Activated T-helper 17 cell treated with anti-CD3 and anti-CD28 coated beads, Interleukin-2, amount 50 U/mL, for 72 hours (primary cell): ENCODE measurements around the gene SEMA6B. TPM values are rescaled to one million over a fixed set of nuclear protein-coding genes. Genes with fewer than 3 reads are reported as not detected.
"Not testable (repeated sequence)": the region's sequence is repeated elsewhere in the genome, so short reads cannot be mapped to it uniquely, and the experiment has no call there.

Experiments used
- ATAC-seq: fragments of 150-1000 bp; cut with Tn5 transposase; replicated peaks from 2 replicates; pipeline ENCODE4 v1.10.0; 2021; ENCODE audit warnings: mild to moderate bottlenecking, moderate library complexity
- H3K27ac Mint-ChIP-seq: one replicate; pipeline ENCODE4 v1.8.0; 2022; ENCODE audit warnings: mixed read lengths
- H3K27me3 Mint-ChIP-seq: one replicate; pipeline ENCODE4 v1.8.0; 2022; ENCODE audit warnings: mixed read lengths
- H3K36me3 Mint-ChIP-seq: one replicate; pipeline ENCODE4 v1.8.0; 2022; ENCODE audit warnings: low read depth, mild to moderate bottlenecking, mixed read lengths
- H3K4me1 Mint-ChIP-seq: one replicate; pipeline ENCODE4 v1.8.0; 2022; ENCODE audit warnings: mixed read lengths
- H3K4me3 Mint-ChIP-seq: one replicate; pipeline ENCODE4 v1.8.0; 2022; ENCODE audit warnings: mild to moderate bottlenecking, mixed read lengths
- H3K9me3 Mint-ChIP-seq: one replicate; pipeline ENCODE4 v1.8.0; 2022; ENCODE audit warnings: mixed read lengths
- total RNA-seq, 2 donors: library from RNA; stranded (reverse); gene quantifications; one replicate each; pipeline ENCODE4 v1.2.3, GENCODE V29; 2022

SEMA6B gene
- total RNA-seq, 2 donors from 2014 or later: 0.05 TPM; not detected in 1

GRCh38 chr19:4570916-4571304 is 11.4 kb upstream of the SEMA6B start:
- no peak for ATAC-seq
- no peak overlapping the region for H3K27ac Mint-ChIP-seq
- H3K27me3 Mint-ChIP-seq: peaks cover 10% of the 10 kb centered on the region
- no peak overlapping the region for H3K4me3 Mint-ChIP-seq
- H3K4me1 Mint-ChIP-seq: no peaks in the 10 kb centered on the region
- no peaks in the 10 kb centered on the region for H3K36me3 Mint-ChIP-seq
- no peaks in the 10 kb centered on the region for H3K9me3 Mint-ChIP-seq

GRCh38 chr19:4570402-4570801 is 10.9 kb upstream of the SEMA6B start:
- Mint-ChIP-seq H3K27ac (peak overlapping the region; percentile 39), H3K4me1 (no peaks in the 10 kb centered on the region)

DNA sequence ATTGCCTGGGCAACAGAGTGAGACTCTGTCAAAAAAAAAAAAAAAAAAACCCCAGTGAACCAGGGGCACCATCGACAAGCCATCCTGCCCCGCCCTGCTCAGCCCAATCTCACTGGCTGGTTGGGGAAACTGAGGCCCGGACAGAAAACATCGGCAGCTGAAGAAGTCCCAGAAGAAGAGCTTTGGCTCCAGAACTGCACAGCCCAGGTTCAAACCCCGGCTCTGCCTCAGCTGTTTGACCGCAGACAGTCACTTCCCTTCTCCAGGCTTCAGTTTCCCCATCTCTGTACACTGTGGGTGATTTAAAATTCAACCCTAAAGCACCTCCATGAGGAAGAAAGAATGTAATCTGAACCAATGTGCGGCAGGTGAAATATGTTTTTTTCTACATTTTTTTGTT is 9.4 kb upstream of the SEMA6B start:
- H3K27me3 Mint-ChIP-seq: peaks cover 8% of the 10 kb centered on the region
- H3K4me1 Mint-ChIP-seq: no peaks in the 10 kb centered on the region
- no peaks in the 10 kb centered on the region for H3K36me3 Mint-ChIP-seq
- ATAC-seq: no peak
- no peak overlapping the region for H3K27ac Mint-ChIP-seq
- no peak overlapping the region for H3K4me3 Mint-ChIP-seq
- no peaks in the 10 kb centered on the region for H3K9me3 Mint-ChIP-seq

More at GRCh38 chr19:4570402-4570801, 10.9 kb upstream of the SEMA6B start:
- H3K36me3 Mint-ChIP-seq: no peaks in the 10 kb centered on the region
- ATAC-seq: no peak
- peaks cover 8% of the 10 kb centered on the region for H3K27me3 Mint-ChIP-seq
- H3K9me3 Mint-ChIP-seq: no peaks in the 10 kb centered on the region
- H3K4me3 Mint-ChIP-seq: no peak overlapping the region

DNA sequence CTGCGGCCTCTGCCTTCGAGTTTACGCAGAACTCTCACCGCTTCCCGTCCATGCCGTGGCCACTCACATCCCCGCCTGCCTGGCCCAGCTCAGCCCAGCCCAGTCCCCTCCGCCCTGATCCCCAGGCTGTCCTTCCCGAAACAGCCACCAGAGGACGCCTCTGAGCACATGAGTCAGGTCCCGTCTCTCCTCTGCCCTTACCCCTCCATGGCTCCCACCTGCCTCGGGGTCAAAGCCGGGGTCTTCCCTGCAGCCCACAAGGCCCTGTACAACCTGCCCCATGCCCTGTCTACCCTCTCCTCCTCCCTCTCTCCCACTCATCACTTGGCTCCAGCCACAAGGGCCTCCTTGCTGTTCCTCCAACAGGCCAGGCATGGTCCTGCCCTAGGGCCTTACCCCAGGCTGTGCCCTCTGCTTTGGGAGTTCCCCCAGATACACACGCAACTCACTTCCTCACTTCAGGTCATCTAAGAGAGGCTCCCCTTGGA is 8.1 kb upstream of the SEMA6B start:
- H3K4me3 Mint-ChIP-seq: no peak overlapping the region
- H3K4me1 Mint-ChIP-seq: no peaks in the 10 kb centered on the region
- H3K27ac Mint-ChIP-seq: no peak overlapping the region
- peak; percentile 73 for ATAC-seq
- peaks cover 8% of the 10 kb centered on the region for H3K27me3 Mint-ChIP-seq
- no peaks in the 10 kb centered on the region for H3K9me3 Mint-ChIP-seq
- no peaks in the 10 kb centered on the region for H3K36me3 Mint-ChIP-seq

GRCh38 chr19:4566402-4567051 is 7.0 kb upstream of the SEMA6B start:
- peaks cover 8% of the 10 kb centered on the region for H3K27me3 Mint-ChIP-seq
- H3K9me3 Mint-ChIP-seq: no peaks in the 10 kb centered on the region
- H3K4me1 Mint-ChIP-seq: no peaks in the 10 kb centered on the region
- no peak overlapping the region for H3K27ac Mint-ChIP-seq
- H3K36me3 Mint-ChIP-seq: no peaks in the 10 kb centered on the region
- no peak for ATAC-seq
- no peak overlapping the region for H3K4me3 Mint-ChIP-seq

GRCh38 chr19:4563562-4563961 is 4.1 kb upstream of the SEMA6B start:
- H3K36me3 Mint-ChIP-seq, H3K4me1 Mint-ChIP-seq, H3K27ac Mint-ChIP-seq, H3K9me3 Mint-ChIP-seq, H3K27me3 Mint-ChIP-seq, H3K4me3 Mint-ChIP-seq, ATAC-seq: not testable (repeated sequence)

- not testable (repeated sequence) for H3K27me3 Mint-ChIP-seq, H3K9me3 Mint-ChIP-seq, H3K36me3 Mint-ChIP-seq, H3K27ac Mint-ChIP-seq, ATAC-seq, H3K4me3 Mint-ChIP-seq, H3K4me1 Mint-ChIP-seq
These were observed 2.6 kb upstream of the SEMA6B start for GRCh38 chr19:4562085-4562484.

DNA sequence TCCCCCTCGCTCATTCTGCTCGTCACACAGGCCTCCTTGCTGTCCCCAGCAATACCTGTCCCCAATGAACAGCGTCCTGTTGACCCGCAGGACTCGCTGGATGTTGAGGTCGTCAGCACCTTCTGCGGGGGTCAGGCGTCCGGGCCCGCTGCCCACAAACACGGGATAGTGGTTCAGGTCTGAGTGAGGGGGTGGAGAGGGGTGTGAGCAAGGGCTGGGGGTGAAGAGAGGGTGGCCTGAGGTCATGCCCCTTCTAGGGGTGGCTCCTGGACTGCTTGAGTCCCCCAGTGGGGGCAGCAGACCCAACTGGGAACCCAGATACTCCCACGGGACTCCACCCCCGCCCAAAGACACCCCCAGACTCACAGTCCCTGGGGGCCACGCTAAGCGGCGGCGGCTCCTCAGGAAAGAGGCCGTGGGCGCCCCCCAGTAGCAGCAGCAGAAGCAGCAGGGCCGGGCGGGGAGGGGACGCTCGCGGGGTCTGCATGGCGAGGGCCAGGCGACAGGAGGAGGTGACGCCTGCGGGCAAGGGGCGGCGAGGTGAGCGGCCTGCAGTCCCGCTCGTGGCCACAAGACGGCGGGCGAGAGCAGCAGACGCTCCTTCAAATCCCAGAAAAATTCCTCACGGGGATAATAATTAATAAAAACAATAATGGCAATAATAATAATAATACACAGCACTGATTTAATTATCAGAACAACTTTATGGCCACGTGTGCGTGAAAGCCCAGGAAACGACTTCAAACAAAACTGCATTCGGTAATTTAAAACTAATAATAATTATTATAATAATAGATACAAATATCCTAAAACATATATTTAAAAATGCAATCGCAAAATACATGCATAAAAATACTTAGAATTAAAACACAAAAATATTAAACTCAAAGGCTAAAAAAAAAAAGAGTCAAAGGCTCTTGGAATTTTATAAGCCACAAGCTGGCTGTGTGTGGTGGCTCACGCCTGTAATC is 1.2 kb downstream of the SEMA6B start:
- H3K27me3 Mint-ChIP-seq: peaks cover 6% of the 10 kb centered on the region
- H3K27ac Mint-ChIP-seq: no peak overlapping the region
- no peaks in the 10 kb centered on the region for H3K36me3 Mint-ChIP-seq
- no peak for ATAC-seq
- H3K9me3 Mint-ChIP-seq: no peaks in the 10 kb centered on the region
- no peak overlapping the region for H3K4me3 Mint-ChIP-seq
- H3K4me1 Mint-ChIP-seq: no peaks in the 10 kb centered on the region

DNA sequence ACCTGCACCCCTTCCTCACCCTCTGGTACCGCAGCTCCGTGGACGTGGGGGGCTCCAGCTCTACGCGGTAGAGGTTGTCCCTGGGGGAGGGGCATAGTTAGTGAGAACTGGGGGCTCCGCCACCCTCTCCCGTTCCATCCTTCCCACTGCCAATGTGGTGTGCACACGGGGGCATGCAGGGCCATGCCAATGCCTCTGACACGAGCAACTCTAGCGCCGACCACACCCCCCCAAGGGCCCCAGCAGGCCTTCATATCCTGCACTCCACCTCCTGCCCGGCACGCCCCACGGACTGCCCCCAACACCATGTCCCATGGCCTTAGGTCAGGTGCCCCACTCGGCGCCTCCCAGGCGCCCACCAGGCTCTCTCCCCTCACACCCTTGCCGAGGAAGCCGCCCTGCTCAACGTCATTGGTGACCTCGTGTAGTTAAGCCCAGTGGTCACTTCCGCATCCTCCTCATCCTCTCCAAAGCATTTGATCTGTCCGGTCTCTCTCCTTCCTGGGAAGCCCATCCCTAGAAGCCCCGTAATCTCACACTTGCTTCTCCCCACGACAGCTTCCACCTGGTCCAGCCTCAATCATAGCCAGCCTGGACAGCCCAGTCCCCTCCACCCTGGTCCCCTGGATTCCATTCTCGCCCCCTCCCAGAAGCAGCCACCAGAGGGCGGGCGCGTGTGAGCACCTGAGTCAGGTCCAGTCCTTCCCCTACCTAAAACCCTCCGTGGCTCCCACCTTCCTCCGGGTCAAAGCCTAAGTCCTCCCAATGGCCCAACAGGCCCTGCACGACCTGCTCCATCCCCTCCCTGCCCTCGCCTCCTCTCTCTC is 2.1 kb downstream of the SEMA6B start:
- Mint-ChIP-seq H3K27me3 (peaks cover 11% of the 10 kb centered on the region), H3K4me3 (no peak overlapping the region), H3K27ac (no peak overlapping the region), H3K9me3 (no peaks in the 10 kb centered on the region), H3K36me3 (no peaks in the 10 kb centered on the region), H3K4me1 (no peaks in the 10 kb centered on the region)
- ATAC-seq: no peak

DNA sequence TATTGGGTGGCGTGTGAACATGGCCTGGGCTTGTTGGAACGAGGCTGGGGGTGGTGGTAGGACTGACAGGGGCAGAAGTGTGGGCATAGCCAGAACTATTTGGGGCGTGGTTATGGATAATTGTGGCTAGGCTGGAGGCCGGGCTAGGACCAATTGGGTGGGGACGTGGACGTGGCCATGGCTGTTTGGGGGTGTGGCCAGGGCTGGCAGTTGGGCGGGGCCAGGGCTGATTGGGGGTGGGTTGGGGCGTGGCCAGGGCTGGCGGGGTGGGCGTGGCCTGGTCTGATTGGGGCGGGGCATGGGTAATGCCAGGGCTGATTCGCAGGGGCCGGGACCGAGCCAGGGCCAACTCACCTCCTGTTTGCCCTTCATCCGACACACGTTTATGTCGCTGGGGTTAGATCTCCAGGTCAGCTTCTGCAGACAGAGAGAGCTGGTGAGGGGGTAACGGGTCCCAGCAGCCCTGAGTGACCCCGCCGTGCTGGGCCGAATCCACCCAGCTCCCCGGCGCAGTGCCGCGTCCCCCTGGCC is 2.8 kb downstream of the SEMA6B start:
- Mint-ChIP-seq H3K27ac (no peak overlapping the region), H3K9me3 (no peaks in the 10 kb centered on the region), H3K27me3 (peaks cover 15% of the 10 kb centered on the region), H3K36me3 (no peaks in the 10 kb centered on the region), H3K4me3 (no peak overlapping the region), H3K4me1 (no peaks in the 10 kb centered on the region)
- ATAC-seq: peak; percentile 39

DNA sequence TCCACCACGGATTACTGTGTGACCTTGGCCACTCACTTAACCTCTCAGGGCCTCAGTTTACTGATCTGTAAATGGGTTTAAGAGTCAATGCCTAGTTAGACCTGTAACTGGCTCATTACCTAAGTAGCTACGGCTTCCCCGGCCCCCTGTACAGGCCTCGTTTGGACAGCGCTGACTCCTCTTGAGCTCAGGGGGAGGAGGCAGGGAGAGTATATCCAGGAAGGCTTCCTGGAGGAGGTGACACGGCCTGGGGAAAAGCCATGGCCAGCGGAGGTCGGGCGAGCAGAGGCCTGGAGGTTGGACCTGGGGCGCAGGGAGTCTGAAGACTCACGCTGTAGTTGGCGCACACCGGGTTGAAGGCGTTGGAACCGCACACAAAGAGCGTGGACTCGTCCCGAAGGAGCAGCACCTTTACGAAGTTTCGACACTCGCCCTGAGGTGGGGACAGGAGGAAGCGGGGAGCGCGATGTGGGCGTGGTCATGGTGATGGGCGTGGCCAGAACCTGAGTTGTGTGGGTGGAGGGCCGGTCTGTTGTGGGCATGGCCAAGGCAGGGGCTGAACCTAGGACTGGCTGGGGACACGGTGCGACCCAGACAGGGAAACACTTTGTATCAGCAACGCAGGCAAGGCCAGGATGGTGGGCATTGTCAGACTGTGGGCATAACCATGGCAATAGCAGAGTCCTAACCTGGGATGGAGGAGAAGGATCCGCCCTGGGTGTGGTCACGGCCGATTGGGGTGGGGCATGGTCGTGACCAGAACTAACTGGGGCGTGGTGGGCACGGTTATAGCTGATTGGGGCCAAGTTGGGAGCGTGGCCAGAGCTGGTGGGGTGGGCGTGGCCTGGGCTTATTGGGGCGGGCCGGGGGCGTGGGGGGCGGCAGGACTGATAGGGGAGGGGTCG is 3.6 kb downstream of the SEMA6B start:
- Mint-ChIP-seq H3K4me3 (no peak overlapping the region), H3K27ac (no peak overlapping the region), H3K9me3 (no peaks in the 10 kb centered on the region), H3K4me1 (no peaks in the 10 kb centered on the region), H3K36me3 (no peaks in the 10 kb centered on the region), H3K27me3 (peaks cover 15% of the 10 kb centered on the region)
- no peak for ATAC-seq

DNA sequence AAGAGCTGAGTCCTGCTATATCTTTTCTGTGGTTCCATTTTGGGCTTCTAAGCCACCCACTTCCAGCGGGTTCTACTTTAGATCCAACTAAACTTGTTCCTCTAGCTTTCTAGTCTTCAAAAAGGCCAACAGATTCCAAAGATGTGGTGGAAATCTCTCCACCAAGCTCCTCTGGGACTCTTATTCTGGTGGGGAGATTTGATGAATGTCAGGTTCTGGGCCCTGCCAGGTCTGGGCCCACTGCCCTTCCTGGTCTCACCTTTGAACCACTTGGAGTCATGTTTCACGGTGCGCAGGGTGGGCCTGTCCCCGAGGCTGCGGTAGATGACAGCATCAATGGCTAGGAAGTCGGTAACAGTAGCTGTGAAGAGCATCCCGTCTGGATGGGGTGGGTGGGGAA is 4.8 kb downstream of the SEMA6B start:
- no peak overlapping the region for H3K27ac Mint-ChIP-seq
- no peaks in the 10 kb centered on the region for H3K9me3 Mint-ChIP-seq
- H3K36me3 Mint-ChIP-seq: no peaks in the 10 kb centered on the region
- peaks cover 15% of the 10 kb centered on the region for H3K27me3 Mint-ChIP-seq
- no peaks in the 10 kb centered on the region for H3K4me1 Mint-ChIP-seq
- H3K4me3 Mint-ChIP-seq: no peak overlapping the region
- ATAC-seq: no peak

DNA sequence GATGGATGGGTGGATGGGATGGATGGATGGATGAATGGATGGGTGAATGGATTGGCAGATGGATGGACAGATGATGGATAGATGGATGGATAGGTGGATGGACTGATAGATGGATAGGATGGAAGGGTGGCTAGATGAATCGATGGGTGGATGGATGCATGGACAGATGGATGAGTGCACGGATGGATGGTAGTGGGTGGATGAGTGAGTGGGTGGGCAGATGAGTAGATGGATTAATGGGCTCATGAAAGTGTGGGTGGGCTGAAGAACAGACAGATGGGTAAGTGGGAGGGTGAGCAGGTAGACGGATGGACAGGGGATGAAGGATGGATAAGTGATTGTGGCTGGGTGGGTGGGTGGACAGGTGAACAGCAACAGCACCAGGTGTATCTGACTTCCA is 5.7 kb downstream of the SEMA6B start:
- Mint-ChIP-seq H3K4me1 (no peaks in the 10 kb centered on the region), H3K4me3 (no peak overlapping the region), H3K9me3 (no peaks in the 10 kb centered on the region), H3K27ac (no peak overlapping the region), H3K27me3 (peaks cover 19% of the 10 kb centered on the region), H3K36me3 (no peaks in the 10 kb centered on the region)
- no peak for ATAC-seq
